GM23248 (cell line): ENCODE measurements around the gene CDKL5.

Experiments
- EZH2 ChIP-seq: fragments of 200-600 bp; sonication (generic); IDR thresholded peaks from 2 replicates; pipeline ENCODE4 v1.6.1; 2018; ENCODE audit warnings: antibody characterized with exemption, mild to moderate bottlenecking; ENCODE audit not compliant: insufficient read depth, poor library complexity, severe bottlenecking
- EZH2phosphoT487 ChIP-seq: fragments of 200-600 bp; sonication (generic); IDR thresholded peaks from 2 replicates; pipeline ENCODE4 v1.6.1; 2018; ENCODE audit warnings: antibody characterized with exemption, moderate library complexity, mild to moderate bottlenecking, low read depth; ENCODE audit not compliant: insufficient read depth

GRCh38 chrX:18582910-18583493 is 157.6 kb downstream of the CDKL5 start:
- TF ChIP-seq EZH2: no peak
- TF ChIP-seq EZH2phosphoT487: no peak
